CD4-positive, alpha-beta T cell (primary cell): ENCODE results near the gene BICDL1. TPM values are rescaled to one million over a fixed set of nuclear protein-coding genes. Genes with fewer than 3 reads are reported as not detected.

Experiments used
- ATAC-seq: fragments of 200-7000 bp; cut with Tn5 transposase; one replicate; pipeline ENCODE4 v1.10.0; 2022; ENCODE audit warnings: mild to moderate bottlenecking; ENCODE audit not compliant: poor library complexity
- CTCF ChIA-PET: fragments of 350-600 bp; sonication (Branson Sonifier 250); formaldehyde crosslinking; loops from one replicate; lab custom pipeline; 2021; ENCODE audit warnings: antibody characterized with exemption, inconsistent platforms; lab: Charles Lee
- POLR2A ChIA-PET: fragments of 350-600 bp; sonication (Branson Sonifier 250); formaldehyde crosslinking; loops from one replicate; lab custom pipeline; 2021; ENCODE audit warnings: antibody characterized with exemption, inconsistent platforms; lab: Charles Lee
- DNase-seq, 14 experiments: peaks; one replicate each; pipeline ENCODE4 v3.0.0-alpha.2; 2013 to 2020; ENCODE audit warnings: mixed read lengths in 2 of 14
- H3K27ac ChIP-seq, 2 donors: one replicate each; pipeline versions ENCODE4 v1.5.1 to v1.7.0; 2013; ENCODE audit warnings: low read length in 2 of 2, low read depth in 1 of 2, mild to moderate bottlenecking in 1 of 2
- H3K27me3 ChIP-seq, 2 experiments: 1 replicate in 1 of 2; 2 replicates in 1 of 2; pipeline versions ENCODE4 v1.6.1 to v1.7.0; 2013; ENCODE audit warnings: low read length in 2 of 2, control low read depth in 1 of 2, mild to moderate bottlenecking in 1 of 2, moderate library complexity in 1 of 2; ENCODE audit not compliant: insufficient read depth in 2 of 2, control insufficient read depth in 1 of 2
- H3K36me3 ChIP-seq: one replicate; pipeline ENCODE4 v1.6.1; 2013; ENCODE audit warnings: low read length, control low read depth; ENCODE audit not compliant: insufficient read depth
- H3K4me1 ChIP-seq: one replicate; pipeline ENCODE4 v1.6.1; 2013; ENCODE audit warnings: low read length, control low read depth; ENCODE audit not compliant: insufficient read depth
- H3K4me3 ChIP-seq: one replicate; pipeline ENCODE4 v1.5.1; 2013; ENCODE audit warnings: mild to moderate bottlenecking, low read length, moderate library complexity
- H3K9me3 ChIP-seq, 2 experiments: 1 replicate in 1 of 2; 2 replicates in 1 of 2; pipeline versions ENCODE4 v1.6.1 to v1.7.0; 2013; ENCODE audit warnings: low read length in 2 of 2, mild to moderate bottlenecking in 2 of 2, control low read depth in 1 of 2, moderate library complexity in 1 of 2; ENCODE audit not compliant: control insufficient read depth in 1 of 2, insufficient read depth in 1 of 2
- H3K27ac Mint-ChIP-seq: one replicate; pipeline ENCODE4 v1.8.0; 2020; ENCODE audit warnings: mixed read lengths
- H3K27me3 Mint-ChIP-seq: one replicate; pipeline ENCODE4 v1.8.0; 2021; ENCODE audit warnings: mixed read lengths
- H3K36me3 Mint-ChIP-seq: one replicate; pipeline ENCODE4 v1.8.0; 2021; ENCODE audit warnings: low read depth, mixed read lengths
- H3K4me1 Mint-ChIP-seq: one replicate; pipeline ENCODE4 v1.8.0; 2021; ENCODE audit warnings: low read depth, mixed read lengths
- H3K4me3 Mint-ChIP-seq: one replicate; pipeline ENCODE4 v1.8.0; 2020; ENCODE audit warnings: mild to moderate bottlenecking, mixed read lengths
- H3K9me3 Mint-ChIP-seq: one replicate; pipeline ENCODE4 v1.8.0; 2020; ENCODE audit warnings: mixed read lengths
- CTCF ChIP-seq: fragments of 200-600 bp; IDR thresholded peaks from one replicate; pipeline ENCODE4 v1.8.0; 2022; ENCODE audit warnings: antibody characterized with exemption, mild to moderate bottlenecking
- intact Hi-C, 2 experiments: fragments of 100-400 bp; cut with DNase I in 1 of 2; cut with micrococcal nuclease in 1 of 2; formaldehyde crosslinking; loops; one replicate each; pipeline versions ENCODE4 v1.15.1 to v1.9.0; 2023 to 2025; cut with DNase I, micrococcal nuclease
- total RNA-seq, 174 experiments: library from RNA in 2 of 174; stranded (reverse) in 2 of 174; gene quantifications; one replicate each; pipeline ENCODE4 v1.2.3 and lab custom pipeline; 2021 to 2026

BICDL1 gene
- total RNA-seq, 2 experiments from 2014 or later = 143 to 146 TPM

- no peaks in the 10 kb centered on the region for H3K9me3 ChIP-seq
- H3K4me3 ChIP-seq = no peak overlapping the region
- H3K36me3 Mint-ChIP-seq = peaks cover 38% of the 10 kb centered on the region
Observed at GRCh38 chr12:120093336-120093591, 104.2 kb downstream of the BICDL1 start.

GRCh38 chr12:120093592-120094355 is 104.7 kb downstream of the BICDL1 start:
- Mint-ChIP-seq H3K27ac (no peak overlapping the region), H3K27me3 (no peaks in the 10 kb centered on the region), H3K4me1 (no peaks in the 10 kb centered on the region), H3K4me3 (no peak overlapping the region), H3K9me3 (no peaks in the 10 kb centered on the region), H3K36me3 (peaks cover 43% of the 10 kb centered on the region)
- Histone ChIP-seq H3K9me3 (no peaks in the 10 kb centered on the region), H3K36me3 (peaks cover 74% of the 10 kb centered on the region), H3K4me1 (no peaks in the 10 kb centered on the region), H3K27ac (peak overlapping the region in 1 of 2 donors; percentile 29), H3K27me3 (no peaks in the 10 kb centered on the region), H3K4me3 (no peak overlapping the region)
- ChIA-PET CTCF (interaction anchor here (0.6 kb wide), 1 partner anchor 108 kb away, joined by 3 read pairs; no protein-coding TSS in a partner anchor), POLR2A (interaction anchor here (0.9 kb wide), 1 partner anchor 23 kb away, joined by 4 read pairs; the partner anchor contains the start of gene RAB35)
- intact Hi-C loops = no loop called here
- ATAC-seq (no peak), DNase-seq (no peak)
- TF ChIP-seq CTCF = no peak

More at GRCh38 chr12:120093336-120093591, 104.2 kb downstream of the BICDL1 start:
- Histone ChIP-seq H3K27ac (no peak overlapping the region), H3K27me3 (no peaks in the 10 kb centered on the region), H3K4me1 (no peaks in the 10 kb centered on the region), H3K36me3 (peaks cover 69% of the 10 kb centered on the region)
- no peaks in the 10 kb centered on the region for H3K4me1 Mint-ChIP-seq
- intact Hi-C loops = no loop called here
- ATAC-seq (no peak), DNase-seq (no peak)
- ChIA-PET POLR2A (interaction anchor here (0.9 kb wide), 1 partner anchor 24 kb away, joined by 4 read pairs; the partner anchor contains the start of gene RAB35), CTCF (interaction anchor here (0.6 kb wide), 1 partner anchor 107 kb away, joined by 3 read pairs; no protein-coding TSS in a partner anchor)
- H3K27me3 Mint-ChIP-seq = no peaks in the 10 kb centered on the region
- no peak for TF ChIP-seq CTCF
- H3K4me3 Mint-ChIP-seq = no peak overlapping the region
- H3K27ac Mint-ChIP-seq = no peak overlapping the region
- no peaks in the 10 kb centered on the region for H3K9me3 Mint-ChIP-seq

GRCh38 chr12:120094485-120094884 is 105.4 kb downstream of the BICDL1 start:
- peak overlapping the region; percentile 42 for H3K27ac Mint-ChIP-seq
- Histone ChIP-seq H3K36me3 (peaks cover 81% of the 10 kb centered on the region), H3K4me1 (no peaks in the 10 kb centered on the region), H3K4me3 (no peak overlapping the region), H3K27ac (no peak overlapping the region), H3K9me3 (no peaks in the 10 kb centered on the region), H3K27me3 (no peaks in the 10 kb centered on the region)
- H3K36me3 Mint-ChIP-seq = peaks cover 50% of the 10 kb centered on the region
- no peaks in the 10 kb centered on the region for H3K9me3 Mint-ChIP-seq
- DNase-seq = no peak
- intact Hi-C loops = no loop called here
- no peak for ATAC-seq
- no peaks in the 10 kb centered on the region for H3K4me1 Mint-ChIP-seq
- POLR2A ChIA-PET = no interaction called here
- CTCF ChIA-PET = no interaction called here
- no peaks in the 10 kb centered on the region for H3K27me3 Mint-ChIP-seq
- no peak for TF ChIP-seq CTCF
- H3K4me3 Mint-ChIP-seq = no peak overlapping the region
